AG08395 (cell line): ENCODE data around the gene FBH1.
A peak's percentile ranks its signal among the peaks of the same experiment; 100 is the strongest.
"Not testable (repeated sequence)": the region's sequence is repeated elsewhere in the genome, so short reads cannot be mapped to it uniquely, and the experiment has no call there.

Experiments used
- DNase-seq: peaks from one replicate; pipeline ENCODE4 v3.0.0; 2012; ENCODE audit warnings: mixed read lengths, low spot score

The FBH1 gene

GRCh38 chr10:5876181-5876768 lies 13.8 kb upstream of the FBH1 start:
- peak; percentile 83 for DNase-seq

GRCh38 chr10:5877041-5877440 lies 13.0 kb upstream of the FBH1 start:
- DNase-seq, result not testable (repeated sequence)

- no peak for DNase-seq
Measured at GRCh38 chr10:5882961-5883360, 7.1 kb upstream of the FBH1 start.

- no peak for DNase-seq
Measured at GRCh38 chr10:5885619-5886018, 4.4 kb upstream of the FBH1 start.

- DNase-seq, result no peak
Measured at GRCh38 chr10:5887029-5887428, 3.0 kb upstream of the FBH1 start.

- no peak for DNase-seq
Measured at GRCh38 chr10:5887641-5888040, 2.4 kb upstream of the FBH1 start.

- no peak for DNase-seq
Measured at GRCh38 chr10:5888351-5888750, 1.7 kb upstream of the FBH1 start.

- DNase-seq, result no peak
Measured at GRCh38 chr10:5888843-5889623, 1.0 kb upstream of the FBH1 start.

- DNase-seq, result no peak
Measured at GRCh38 chr10:5890452-5890915, 441 bp downstream of the FBH1 start.

- no peak for DNase-seq
Measured at GRCh38 chr10:5891009-5891408, 966 bp downstream of the FBH1 start.

GRCh38 chr10:5892007-5892406 lies 2.0 kb downstream of the FBH1 start:
- no peak for DNase-seq

- no peak for DNase-seq
Measured at GRCh38 chr10:5893321-5893720, 3.3 kb downstream of the FBH1 start.

GRCh38 chr10:5894403-5894802 lies 4.4 kb downstream of the FBH1 start:
- no peak for DNase-seq

GRCh38 chr10:5894873-5895272 lies 4.8 kb downstream of the FBH1 start:
- DNase-seq, result no peak

GRCh38 chr10:5895365-5895764 lies 5.3 kb downstream of the FBH1 start:
- DNase-seq, result no peak

GRCh38 chr10:5895804-5896203 lies 5.8 kb downstream of the FBH1 start:
- DNase-seq, result no peak

- no peak for DNase-seq
Measured at GRCh38 chr10:5896208-5897052, 6.4 kb downstream of the FBH1 start.

GRCh38 chr10:5897053-5897340 lies 7.0 kb downstream of the FBH1 start:
- DNase-seq, result no peak

- DNase-seq, result no peak
Measured at GRCh38 chr10:5897504-5897903, 7.5 kb downstream of the FBH1 start.

GRCh38 chr10:5898163-5898562 lies 8.1 kb downstream of the FBH1 start:
- no peak for DNase-seq

GRCh38 chr10:5900247-5900646 lies 10.2 kb downstream of the FBH1 start:
- no peak for DNase-seq

GRCh38 chr10:5902511-5903274 lies 12.7 kb downstream of the FBH1 start:
- no peak for DNase-seq
